Brain microvascular endothelial cell (primary cell): Measurements from ENCODE around the gene MTUS2.

Source experiments
- DNase-seq: peaks from one replicate; pipeline ENCODE4 v3.0.0-alpha.2; 2020
- H3K27ac ChIP-seq: fragments of 250-450 bp; sonication (Bioruptor Pico); 2 replicates; pipeline ENCODE4 v1.5.1; 2020; ENCODE audit warnings: mild to moderate bottlenecking, moderate library complexity
- H3K27me3 ChIP-seq: fragments of 250-450 bp; sonication (Bioruptor Pico); replicated peaks from 2 replicates; pipeline ENCODE4 v1.5.1; 2020; ENCODE audit warnings: mild to moderate bottlenecking
- H3K36me3 ChIP-seq: fragments of 250-450 bp; sonication (Bioruptor Pico); replicated peaks from 2 replicates; pipeline ENCODE4 v1.5.1; 2020; ENCODE audit warnings: mild to moderate bottlenecking
- H3K4me3 ChIP-seq: 2 replicates; pipeline ENCODE4 v1.5.1; 2011; ENCODE audit warnings: low read depth, mild to moderate bottlenecking, control low read depth, low read length, moderate library complexity
- in situ Hi-C: cut with HindIII; loops from 2 replicates; pipeline ENCODE4 v1.10.0; 2017; ENCODE audit warnings: low sequenced_read_pairs, low pct_ligation_motif_present
- TF ChIP-seq, protein P1 (sequence below): IDR thresholded peaks from 2 replicates; pipeline ENCODE4 v1.5.1; 2011; ENCODE audit warnings: low read depth, mild to moderate bottlenecking, moderate library complexity, low read length, control low read depth, inconsistent platforms; ENCODE audit errors: missing control alignments

MTUS2 gene

DNA sequence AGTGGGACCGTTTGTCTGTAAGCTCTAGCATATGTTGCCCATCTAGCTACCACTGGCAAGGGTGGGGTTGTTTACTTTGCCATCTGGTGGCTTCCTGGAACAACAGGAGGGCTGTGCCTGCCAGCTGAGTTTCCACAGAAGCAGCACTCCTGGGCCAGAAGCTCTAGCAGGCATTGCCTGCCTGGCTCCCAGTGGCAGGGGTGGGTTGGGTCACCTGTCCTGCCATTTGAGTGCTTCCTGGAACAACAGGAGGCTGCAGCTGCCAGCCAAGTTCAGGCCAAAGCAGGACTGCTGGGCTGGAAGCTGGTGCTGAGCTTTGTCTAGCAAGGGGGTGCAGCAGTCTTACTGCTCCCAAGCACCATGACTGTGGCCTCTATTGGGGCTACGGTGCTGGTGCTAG is 239.7 kb downstream of the MTUS2 start:
- Histone ChIP-seq H3K4me3 (no peak overlapping the region), H3K36me3 (no peaks in the 10 kb centered on the region), H3K27ac (no peak overlapping the region), H3K27me3 (no peaks in the 10 kb centered on the region)
- DNase-seq: no peak
- TF ChIP-seq, protein P1, sequence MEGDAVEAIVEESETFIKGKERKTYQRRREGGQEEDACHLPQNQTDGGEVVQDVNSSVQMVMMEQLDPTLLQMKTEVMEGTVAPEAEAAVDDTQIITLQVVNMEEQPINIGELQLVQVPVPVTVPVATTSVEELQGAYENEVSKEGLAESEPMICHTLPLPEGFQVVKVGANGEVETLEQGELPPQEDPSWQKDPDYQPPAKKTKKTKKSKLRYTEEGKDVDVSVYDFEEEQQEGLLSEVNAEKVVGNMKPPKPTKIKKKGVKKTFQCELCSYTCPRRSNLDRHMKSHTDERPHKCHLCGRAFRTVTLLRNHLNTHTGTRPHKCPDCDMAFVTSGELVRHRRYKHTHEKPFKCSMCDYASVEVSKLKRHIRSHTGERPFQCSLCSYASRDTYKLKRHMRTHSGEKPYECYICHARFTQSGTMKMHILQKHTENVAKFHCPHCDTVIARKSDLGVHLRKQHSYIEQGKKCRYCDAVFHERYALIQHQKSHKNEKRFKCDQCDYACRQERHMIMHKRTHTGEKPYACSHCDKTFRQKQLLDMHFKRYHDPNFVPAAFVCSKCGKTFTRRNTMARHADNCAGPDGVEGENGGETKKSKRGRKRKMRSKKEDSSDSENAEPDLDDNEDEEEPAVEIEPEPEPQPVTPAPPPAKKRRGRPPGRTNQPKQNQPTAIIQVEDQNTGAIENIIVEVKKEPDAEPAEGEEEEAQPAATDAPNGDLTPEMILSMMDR: no peak
- in situ Hi-C loops: no loop called here

- no peak overlapping the region for H3K27ac ChIP-seq
- no peaks in the 10 kb centered on the region for H3K27me3 ChIP-seq
- TF ChIP-seq, protein P1: no peak
- no peaks in the 10 kb centered on the region for H3K36me3 ChIP-seq
- H3K4me3 ChIP-seq: no peak overlapping the region
- no peak for DNase-seq
- in situ Hi-C loops: no loop called here
These were observed 245.0 kb downstream of the MTUS2 start for GRCh38 chr13:29065142-29065541.

- H3K27ac ChIP-seq: no peak overlapping the region
- TF ChIP-seq, protein P1: no peak
- in situ Hi-C loops: no loop called here
- H3K4me3 ChIP-seq: no peak overlapping the region
- no peaks in the 10 kb centered on the region for H3K36me3 ChIP-seq
- DNase-seq: no peak
- H3K27me3 ChIP-seq: no peaks in the 10 kb centered on the region
These were observed 247.3 kb downstream of the MTUS2 start for GRCh38 chr13:29067306-29067945.

DNA sequence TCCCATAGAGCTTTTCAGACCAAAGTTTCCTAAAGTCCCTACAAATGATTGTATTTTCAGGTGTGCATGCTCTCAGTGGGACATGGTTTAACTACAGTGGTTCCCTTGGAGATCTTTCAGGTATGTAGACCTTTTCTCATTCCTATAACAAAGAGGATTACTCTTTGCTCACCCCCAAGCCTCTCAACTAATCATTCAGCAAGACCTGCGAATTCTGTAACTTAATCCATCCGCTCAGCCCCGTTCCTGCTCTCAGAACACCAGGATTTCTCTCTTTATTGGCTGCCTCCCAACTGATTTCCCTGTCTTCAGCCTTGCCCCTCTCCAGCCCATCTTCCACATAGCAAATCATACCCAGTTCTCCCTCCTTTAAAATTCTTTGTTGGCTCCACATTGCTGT is 253.6 kb downstream of the MTUS2 start:
- Histone ChIP-seq H3K4me3 (no peak overlapping the region), H3K27ac (no peak overlapping the region), H3K27me3 (no peaks in the 10 kb centered on the region), H3K36me3 (no peaks in the 10 kb centered on the region)
- DNase-seq: no peak
- in situ Hi-C loops: no loop called here
- TF ChIP-seq, protein P1: no peak

- Histone ChIP-seq H3K4me3 (no peak overlapping the region), H3K36me3 (no peaks in the 10 kb centered on the region), H3K27me3 (no peaks in the 10 kb centered on the region), H3K27ac (no peak overlapping the region)
- TF ChIP-seq, protein P1: no peak
- in situ Hi-C loops: no loop called here
- DNase-seq: no peak
These were observed 257.1 kb downstream of the MTUS2 start for GRCh38 chr13:29077051-29077813.
